Parathyroid adenoma (tissue), 2 donors: ENCODE data around the gene MBD3L3.

ENCODE experiments used
- H2AFZ ChIP-seq: fragments of 300-600 bp; sonication (generic); one replicate; pipeline ENCODE4 v1.7.0; 2017; ENCODE audit warnings: antibody characterized with exemption, mild to moderate bottlenecking
- H3K27ac ChIP-seq: fragments of 300-600 bp; sonication (generic); one replicate; pipeline ENCODE4 v1.7.0; 2017
- H3K27me3 ChIP-seq: fragments of 300-600 bp; sonication (generic); one replicate; pipeline ENCODE4 v1.7.0; 2017; ENCODE audit warnings: low read length; ENCODE audit not compliant: control insufficient read depth, insufficient read depth
- H3K36me3 ChIP-seq: fragments of 300-600 bp; sonication (generic); one replicate; pipeline ENCODE4 v1.7.0; 2017; ENCODE audit warnings: low read length; ENCODE audit not compliant: control insufficient read depth, insufficient read depth
- H3K4me1 ChIP-seq: fragments of 300-600 bp; sonication (generic); one replicate; pipeline ENCODE4 v1.7.0; 2017; ENCODE audit warnings: control low read depth
- H3K4me2 ChIP-seq: fragments of 300-600 bp; sonication (generic); one replicate; pipeline ENCODE4 v1.7.0; 2017; ENCODE audit warnings: low read length
- H3K4me3 ChIP-seq: fragments of 300-600 bp; sonication (generic); one replicate; pipeline ENCODE4 v1.7.0; 2017; ENCODE audit warnings: low read depth, low read length
- H3K79me2 ChIP-seq: fragments of 300-600 bp; sonication (generic); one replicate; pipeline ENCODE4 v1.7.0; 2017; ENCODE audit warnings: control low read depth
- H3K9ac ChIP-seq: fragments of 300-600 bp; sonication (generic); one replicate; pipeline ENCODE4 v1.7.0; 2017; ENCODE audit warnings: mild to moderate bottlenecking
- H3K9me3 ChIP-seq: fragments of 300-600 bp; sonication (generic); one replicate; pipeline ENCODE4 v1.7.0; 2017; ENCODE audit warnings: low read length; ENCODE audit not compliant: control insufficient read depth
- CTCF ChIP-seq: fragments of 300-600 bp; sonication (generic); IDR thresholded peaks from one replicate; pipeline ENCODE4 v1.7.0; 2017; ENCODE audit warnings: antibody characterized with exemption, mild to moderate bottlenecking
- donor health status: primary hyperparathyroidism.

The MBD3L3 gene

DNA sequence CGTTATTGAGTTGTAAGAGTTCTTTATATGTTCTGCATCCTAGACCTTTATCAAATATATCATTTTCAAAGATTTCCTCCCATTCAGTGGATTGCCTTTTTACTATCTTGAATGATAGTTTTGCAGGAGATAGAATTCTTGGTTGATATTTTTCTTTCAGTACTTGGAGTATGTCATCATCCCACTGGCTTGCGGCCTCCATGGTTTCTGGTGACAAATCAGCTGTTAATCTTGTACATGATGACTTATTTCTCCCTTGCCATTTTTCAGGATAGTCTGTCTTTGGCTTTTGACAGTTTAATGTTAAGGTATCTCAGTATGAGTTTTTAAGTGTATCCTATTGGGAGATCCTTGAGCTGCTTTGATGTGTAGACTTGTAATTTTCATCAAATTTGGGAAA is 19.5 kb upstream of the MBD3L3 start:
- Histone ChIP-seq H3K27me3 (no peaks in the 10 kb centered on the region), H3K9ac (no peak overlapping the region), H2AFZ (no peak overlapping the region), H3K9me3 (peaks cover under 1% of the 10 kb centered on the region), H3K27ac (no peak overlapping the region), H3K36me3 (peaks cover 20% of the 10 kb centered on the region), H3K79me2 (no peaks in the 10 kb centered on the region), H3K4me2 (no peak overlapping the region), H3K4me1 (no peaks in the 10 kb centered on the region), H3K4me3 (no peak overlapping the region)
- TF ChIP-seq CTCF, result no peak

DNA sequence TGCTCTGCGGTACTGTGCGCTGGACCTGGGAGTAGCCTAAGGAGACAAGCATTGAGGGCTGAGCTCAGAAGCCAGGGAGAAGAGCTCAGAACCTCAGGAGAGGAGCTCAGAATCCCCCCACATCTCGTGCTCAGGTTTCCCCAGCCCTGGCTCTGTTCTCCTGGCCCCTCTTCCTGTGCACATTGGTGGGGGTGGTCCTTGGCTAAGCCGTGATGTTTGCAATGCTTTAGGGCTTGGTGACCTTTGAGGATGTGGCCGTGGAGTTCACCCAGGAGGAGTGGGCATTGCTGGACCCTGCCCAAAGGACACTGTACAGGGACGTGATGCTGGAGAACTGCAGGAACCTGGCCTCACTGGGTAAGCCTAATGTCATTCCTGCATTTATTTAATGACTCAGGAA is 17.7 kb upstream of the MBD3L3 start:
- H3K4me3 ChIP-seq, result no peak overlapping the region

DNA sequence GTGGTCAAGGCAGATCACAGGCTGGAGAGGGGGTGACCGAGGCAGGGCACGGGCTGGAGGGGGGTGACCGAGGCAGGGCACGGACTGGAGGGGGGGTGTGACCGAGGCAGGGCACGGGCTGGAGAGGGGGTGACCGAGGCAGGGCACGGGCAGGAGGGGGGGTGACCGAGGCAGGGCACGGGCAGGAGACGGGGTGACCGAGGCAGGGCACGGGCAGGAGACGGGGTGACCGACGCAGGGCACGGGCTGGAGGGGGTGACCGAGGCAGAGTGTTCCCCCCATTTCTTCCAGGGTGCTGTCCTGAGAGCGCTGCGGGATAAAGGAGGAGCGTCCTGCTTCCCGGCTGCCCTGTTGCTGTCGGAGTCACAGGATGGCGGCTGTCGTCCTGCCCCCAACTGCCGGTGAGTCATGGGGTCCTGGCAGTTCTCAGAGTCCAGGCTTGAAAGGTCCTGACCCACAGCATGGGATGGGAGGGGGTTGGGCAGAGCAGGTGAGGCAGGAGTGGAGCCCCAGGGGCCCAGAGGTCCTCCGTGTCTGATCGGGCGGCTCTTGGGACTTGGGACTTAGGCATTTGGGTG is 16.3 kb upstream of the MBD3L3 start:
- H3K79me2 ChIP-seq, result peaks cover 3% of the 10 kb centered on the region
- H3K9me3 ChIP-seq, result no peaks in the 10 kb centered on the region
- no peak overlapping the region for H3K4me3 ChIP-seq
- no peak overlapping the region for H2AFZ ChIP-seq
- H3K36me3 ChIP-seq, result peaks cover 7% of the 10 kb centered on the region
- no peaks in the 10 kb centered on the region for H3K27me3 ChIP-seq
- no peak overlapping the region for H3K4me2 ChIP-seq
- no peak for TF ChIP-seq CTCF
- H3K9ac ChIP-seq, result no peak overlapping the region
- H3K4me1 ChIP-seq, result no peaks in the 10 kb centered on the region
- no peak overlapping the region for H3K27ac ChIP-seq

More for the DNA sequence above, 17.7 kb upstream of the MBD3L3 start:
- TF ChIP-seq CTCF, result no peak
- H3K9ac ChIP-seq, result no peak overlapping the region
- H3K27me3 ChIP-seq, result no peaks in the 10 kb centered on the region
- H3K4me2 ChIP-seq, result no peak overlapping the region
- no peaks in the 10 kb centered on the region for H3K79me2 ChIP-seq
- no peaks in the 10 kb centered on the region for H3K9me3 ChIP-seq
- no peaks in the 10 kb centered on the region for H3K4me1 ChIP-seq
- peaks cover 7% of the 10 kb centered on the region for H3K36me3 ChIP-seq
- no peak overlapping the region for H3K27ac ChIP-seq
- H2AFZ ChIP-seq, result no peak overlapping the region

DNA sequence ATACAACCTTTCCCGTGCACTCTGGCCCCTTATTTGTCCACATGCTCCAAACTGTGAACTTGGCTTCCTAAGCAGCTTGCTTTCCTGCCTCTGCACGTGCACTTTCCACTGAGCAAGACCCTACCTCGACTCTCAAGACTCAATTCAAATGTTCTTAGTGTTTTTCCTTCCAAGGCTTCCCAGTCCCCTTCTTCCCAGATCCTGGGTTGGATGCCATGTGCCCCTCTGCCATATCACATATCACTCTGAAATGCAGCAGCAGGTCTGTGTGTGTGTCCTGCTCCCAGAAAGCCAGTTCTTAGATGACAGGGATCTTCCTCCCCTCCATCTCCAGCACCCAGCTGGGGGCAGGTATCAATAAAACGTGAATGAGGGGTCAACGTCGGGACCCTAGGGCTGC is 14.1 kb upstream of the MBD3L3 start:
- Histone ChIP-seq H3K9ac (no peak overlapping the region), H3K4me3 (no peak overlapping the region), H3K27ac (no peak overlapping the region), H3K4me1 (no peaks in the 10 kb centered on the region), H3K9me3 (no peaks in the 10 kb centered on the region), H2AFZ (no peak overlapping the region), H3K36me3 (peaks cover 4% of the 10 kb centered on the region), H3K4me2 (no peak overlapping the region), H3K79me2 (peaks cover 3% of the 10 kb centered on the region), H3K27me3 (no peaks in the 10 kb centered on the region)
- no peak for TF ChIP-seq CTCF

DNA sequence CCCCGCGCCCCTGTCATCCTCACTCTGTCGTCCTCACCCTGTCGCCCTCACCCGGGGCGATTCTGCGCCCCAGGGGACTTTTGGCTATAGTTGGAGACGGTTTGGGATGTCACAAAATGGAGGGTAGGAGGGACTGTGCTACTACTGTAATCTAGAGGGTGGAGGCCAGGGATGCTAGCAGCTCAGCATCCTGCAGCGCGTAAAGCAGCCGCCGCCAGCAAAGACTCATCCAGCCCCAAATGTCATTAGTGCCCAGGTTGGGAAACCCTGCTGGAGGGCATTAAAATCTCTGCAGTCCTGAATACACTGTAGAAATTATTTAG is 11.4 kb upstream of the MBD3L3 start:
- Histone ChIP-seq H3K9ac (peak overlapping the region; percentile 73), H3K27me3 (no peaks in the 10 kb centered on the region), H3K27ac (peak overlapping the region; percentile 91), H2AFZ (peak overlapping the region; percentile 94), H3K36me3 (no peaks in the 10 kb centered on the region), H3K4me3 (peak overlapping the region; percentile 96), H3K4me2 (peak overlapping the region; percentile 93), H3K4me1 (no peaks in the 10 kb centered on the region), H3K79me2 (peaks cover 3% of the 10 kb centered on the region), H3K9me3 (no peaks in the 10 kb centered on the region)
- no peak for TF ChIP-seq CTCF
